ENCODE measurements around the gene HNRNPUL2. TPM values are rescaled to one million over a fixed set of nuclear protein-coding genes. Genes with fewer than 3 reads are reported as not detected.

The HNRNPUL2 gene
- total and polyA plus RNA-seq, 2 donors from 2014 or later = 37.1 to 49.0 TPM

DNA sequence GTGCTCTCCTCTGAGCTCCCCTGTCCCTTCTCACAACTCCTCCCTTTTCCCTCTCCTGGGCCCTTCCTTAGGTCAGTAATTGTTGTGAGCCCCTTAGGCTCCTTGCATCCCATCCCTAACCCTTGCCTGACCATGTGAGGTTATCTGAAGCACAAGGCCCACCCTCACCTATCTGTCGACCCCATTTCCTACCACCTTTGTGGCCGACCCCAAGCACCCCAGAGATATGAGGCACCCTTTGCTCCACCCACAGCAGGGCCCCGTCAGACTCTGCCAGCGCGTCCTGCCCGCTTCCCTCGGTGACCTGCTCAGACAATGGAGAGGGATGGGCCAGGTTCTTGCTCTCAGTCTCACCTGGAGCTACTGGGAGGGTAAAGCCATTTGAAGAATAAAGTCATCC lies 18.5 kb downstream of the HNRNPUL2 start:
- peak overlapping the region; percentile 87 to 91 (median 88) for H3K4me3 ChIP-seq (ENCODE audit: low read length in 3 of 3)
- H3K27ac ChIP-seq (ENCODE audit: low read depth in 2 of 2, low read length in 2 of 2) = peak overlapping the region; percentile 89 to 93
- TF ChIP-seq, protein P1, sequence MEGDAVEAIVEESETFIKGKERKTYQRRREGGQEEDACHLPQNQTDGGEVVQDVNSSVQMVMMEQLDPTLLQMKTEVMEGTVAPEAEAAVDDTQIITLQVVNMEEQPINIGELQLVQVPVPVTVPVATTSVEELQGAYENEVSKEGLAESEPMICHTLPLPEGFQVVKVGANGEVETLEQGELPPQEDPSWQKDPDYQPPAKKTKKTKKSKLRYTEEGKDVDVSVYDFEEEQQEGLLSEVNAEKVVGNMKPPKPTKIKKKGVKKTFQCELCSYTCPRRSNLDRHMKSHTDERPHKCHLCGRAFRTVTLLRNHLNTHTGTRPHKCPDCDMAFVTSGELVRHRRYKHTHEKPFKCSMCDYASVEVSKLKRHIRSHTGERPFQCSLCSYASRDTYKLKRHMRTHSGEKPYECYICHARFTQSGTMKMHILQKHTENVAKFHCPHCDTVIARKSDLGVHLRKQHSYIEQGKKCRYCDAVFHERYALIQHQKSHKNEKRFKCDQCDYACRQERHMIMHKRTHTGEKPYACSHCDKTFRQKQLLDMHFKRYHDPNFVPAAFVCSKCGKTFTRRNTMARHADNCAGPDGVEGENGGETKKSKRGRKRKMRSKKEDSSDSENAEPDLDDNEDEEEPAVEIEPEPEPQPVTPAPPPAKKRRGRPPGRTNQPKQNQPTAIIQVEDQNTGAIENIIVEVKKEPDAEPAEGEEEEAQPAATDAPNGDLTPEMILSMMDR (IDR thresholded peaks at IDR 0.05; ENCODE audit: borderline replicate concordance, extremely low read depth, insufficient read depth) = no peak
- H3K9me3 ChIP-seq (ENCODE audit: control insufficient read depth in 2 of 3, insufficient read depth in 1 of 3, low read length in 3 of 3) = no peaks in the 10 kb centered on the region
- FAIRE-seq (no peak), DNase-seq (peak in 2 of 5 donors; percentile 22 to 82)
- H3K27me3 ChIP-seq (ENCODE audit: control insufficient read depth, insufficient read depth, low read length) = no peaks in the 10 kb centered on the region
- H3K9ac ChIP-seq (ENCODE audit: low read length in 3 of 3) = peak overlapping the region; percentile 83 to 98 (median 92)
- intact Hi-C loops (cut with DNase I) = no loop called here
- H3K4me1 ChIP-seq (ENCODE audit: control insufficient read depth in 2 of 3, insufficient read depth in 2 of 3, low read depth in 1 of 3, low read length in 3 of 3) = peaks cover 0 to 37% (median 30%) of the 10 kb centered on the region in 3 donors
- H3K36me3 ChIP-seq (ENCODE audit: control insufficient read depth in 2 of 3, insufficient read depth in 3 of 3, low read length in 3 of 3) = peaks cover 3 to 21% (median 6%) of the 10 kb centered on the region in 3 donors

DNA sequence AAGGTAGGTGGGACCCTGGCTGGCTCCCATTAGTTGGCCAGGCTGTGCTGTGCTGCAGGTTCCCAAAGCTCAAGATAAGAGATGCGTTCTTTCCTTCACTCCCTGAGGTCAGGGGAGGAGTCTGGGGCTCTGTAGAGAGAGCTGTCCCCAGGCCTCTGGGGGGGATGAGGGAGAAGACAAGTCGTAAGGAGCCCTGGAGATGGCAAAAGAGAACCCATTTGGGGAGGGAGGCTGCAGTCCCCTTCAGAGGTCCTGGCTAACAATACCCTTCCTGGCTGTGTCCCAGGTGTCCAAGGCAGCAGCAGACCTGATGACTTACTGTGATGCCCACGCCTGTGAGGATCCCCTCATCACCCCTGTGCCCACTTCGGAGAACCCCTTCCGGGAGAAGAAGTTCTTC lies 18.9 kb downstream of the HNRNPUL2 start:
- FAIRE-seq (no peak), DNase-seq (peak in 2 of 5 donors; percentile 8 to 66)
- peak overlapping the region; percentile 87 to 91 (median 88) for H3K4me3 ChIP-seq (ENCODE audit: low read length in 3 of 3)
- H3K36me3 ChIP-seq (ENCODE audit: control insufficient read depth in 2 of 3, insufficient read depth in 3 of 3, low read length in 3 of 3) = peaks cover 0 to 17% (median 2%) of the 10 kb centered on the region in 3 donors
- H3K9me3 ChIP-seq (ENCODE audit: control insufficient read depth in 2 of 3, insufficient read depth in 1 of 3, low read length in 3 of 3) = no peaks in the 10 kb centered on the region
- intact Hi-C loops (cut with DNase I) = no loop called here
- peak overlapping the region; percentile 51 to 98 (median 83) for H3K9ac ChIP-seq (ENCODE audit: low read length in 3 of 3)
- H3K4me1 ChIP-seq (ENCODE audit: control insufficient read depth in 2 of 3, insufficient read depth in 2 of 3, low read depth in 1 of 3, low read length in 3 of 3) = peaks cover 0 to 33% (median 30%) of the 10 kb centered on the region in 3 donors
- H3K27me3 ChIP-seq (ENCODE audit: control insufficient read depth, insufficient read depth, low read length) = no peaks in the 10 kb centered on the region
- H3K27ac ChIP-seq (ENCODE audit: low read depth in 2 of 2, low read length in 2 of 2) = peak overlapping the region; percentile 32 to 89
- TF ChIP-seq, protein P1 (IDR thresholded peaks at IDR 0.05; ENCODE audit: borderline replicate concordance, extremely low read depth, insufficient read depth) = no peak

DNA sequence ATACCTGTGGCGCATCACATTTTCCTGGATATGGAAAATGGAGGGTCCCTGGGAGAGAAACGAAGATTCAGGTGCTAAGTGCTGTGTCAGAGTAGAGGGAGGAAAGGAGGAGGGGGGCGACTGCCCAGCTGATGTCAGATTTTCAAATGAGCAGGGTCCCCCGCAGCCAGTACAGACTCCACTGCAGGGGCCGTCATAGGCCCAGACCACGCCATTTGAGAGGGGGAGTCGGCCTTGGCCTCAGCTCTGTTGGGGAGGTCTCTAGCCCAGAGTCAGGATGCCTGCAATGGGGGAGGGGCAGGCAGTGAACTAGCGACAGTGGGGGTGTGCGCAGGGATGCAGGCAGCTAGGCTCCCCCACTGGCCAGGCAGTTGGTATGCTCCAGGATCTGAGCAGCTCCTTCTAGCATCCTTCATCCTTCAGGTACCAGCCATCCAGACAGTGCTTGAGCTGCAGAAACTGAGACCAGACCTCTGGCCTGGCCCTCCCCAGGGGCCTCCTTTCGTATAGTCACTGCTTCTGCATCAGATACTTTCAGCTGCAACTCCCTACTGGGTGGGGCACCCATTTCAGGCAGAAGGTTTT lies 19.9 kb downstream of the HNRNPUL2 start, which contains the start of the genes BSCL2 and GNG3:
Gene BSCL2, minus strand, starts transcription at position 148 of the 585 bp plus-strand sequence. CDS start 229 bp downstream, outside the sequence.
Gene GNG3, plus strand, starts transcription at position 400 of the 585 bp plus-strand sequence. CDS start 620 bp downstream, outside the sequence.
- H3K4me1 ChIP-seq (ENCODE audit: control insufficient read depth in 2 of 3, insufficient read depth in 2 of 3, low read depth in 1 of 3, low read length in 3 of 3) = peaks cover 0 to 30% (median 29%) of the 10 kb centered on the region in 3 donors
- no peak for FAIRE-seq

More for the DNA sequence above, 19.9 kb downstream of the HNRNPUL2 start, which contains the start of the genes BSCL2 and GNG3:
- TF ChIP-seq, protein P1 (IDR thresholded peaks at IDR 0.05; ENCODE audit: borderline replicate concordance, extremely low read depth, insufficient read depth) = no peak
- Histone ChIP-seq H3K36me3 (ENCODE audit: control insufficient read depth in 2 of 3, insufficient read depth in 3 of 3, low read length in 3 of 3) (peaks cover 0 to 9% (median 2%) of the 10 kb centered on the region in 3 donors), H3K4me3 (ENCODE audit: low read length in 3 of 3) (peak within 1 kb of the TSS; percentile 87 to 91 (median 88)), H3K9ac (ENCODE audit: low read length in 3 of 3) (peak within 1 kb of the TSS in 2 of 3 donors; percentile 79 to 98), H3K27ac (ENCODE audit: low read depth in 2 of 2, low read length in 2 of 2) (peak within 1 kb of the TSS; percentile 93 to 94), H3K27me3 (ENCODE audit: control insufficient read depth, insufficient read depth, low read length) (no peaks in the 10 kb centered on the region), H3K9me3 (ENCODE audit: control insufficient read depth in 2 of 3, insufficient read depth in 1 of 3, low read length in 3 of 3) (no peaks in the 10 kb centered on the region)
- peak in 4 of 5 donors; percentile 95 to 97 (median 95) for DNase-seq
- intact Hi-C loops (cut with DNase I) = no loop called here
